HUDEP-2 (cell line): ENCODE results near the gene DBNL.

ENCODE experiments used
- DNase-seq, 76 experiments: peaks; one replicate each; lab custom pipeline; 2025; ENCODE audit not compliant: unreplicated experiment in 76 of 76; lab: John Stamatoyannopoulos, UW

The DBNL gene

DNA sequence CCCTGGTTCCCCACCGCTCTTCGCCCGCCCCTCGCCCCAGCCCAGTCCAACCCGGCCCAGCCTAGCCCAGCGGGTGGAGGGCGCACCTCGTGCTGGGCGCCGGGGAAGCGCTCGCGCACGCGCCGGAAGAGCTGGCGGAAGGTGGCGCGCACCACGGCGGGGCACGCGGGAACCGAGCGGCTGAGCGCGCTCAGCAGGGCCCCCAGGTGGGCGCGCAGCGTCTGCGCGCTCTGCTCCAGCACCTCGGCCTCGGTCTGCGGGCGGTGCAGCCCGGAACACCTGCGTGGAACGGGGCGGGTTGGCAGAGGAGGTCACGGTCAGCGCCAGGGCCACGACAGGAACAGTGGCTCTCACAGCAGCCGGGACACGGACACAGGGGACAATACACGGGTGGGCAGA, 4.0 kb upstream of the DBNL start:
- peak in 28 of 76 experiments; percentile 6 to 47 (median 24) for DNase-seq

DNA sequence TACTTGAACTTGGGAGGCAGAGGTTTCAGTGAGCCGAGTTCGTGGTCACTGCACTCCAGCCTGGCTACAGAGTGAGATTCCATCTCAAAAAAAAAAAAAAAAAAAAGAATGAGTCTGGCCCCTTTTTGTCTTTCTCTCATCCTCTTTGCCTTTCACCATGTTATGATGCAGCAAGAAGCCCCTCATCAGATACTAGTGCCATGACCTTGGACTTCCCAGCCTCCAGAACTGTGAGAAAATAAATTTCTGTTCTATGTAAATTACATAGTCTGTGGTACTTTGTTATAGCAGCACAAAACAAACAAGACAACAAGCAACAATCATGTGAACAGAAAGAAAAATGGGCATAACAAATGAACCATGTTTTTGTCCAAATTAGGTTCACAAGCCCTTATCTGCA, 2.3 kb upstream of the DBNL start:
- no peak for DNase-seq

DNA sequence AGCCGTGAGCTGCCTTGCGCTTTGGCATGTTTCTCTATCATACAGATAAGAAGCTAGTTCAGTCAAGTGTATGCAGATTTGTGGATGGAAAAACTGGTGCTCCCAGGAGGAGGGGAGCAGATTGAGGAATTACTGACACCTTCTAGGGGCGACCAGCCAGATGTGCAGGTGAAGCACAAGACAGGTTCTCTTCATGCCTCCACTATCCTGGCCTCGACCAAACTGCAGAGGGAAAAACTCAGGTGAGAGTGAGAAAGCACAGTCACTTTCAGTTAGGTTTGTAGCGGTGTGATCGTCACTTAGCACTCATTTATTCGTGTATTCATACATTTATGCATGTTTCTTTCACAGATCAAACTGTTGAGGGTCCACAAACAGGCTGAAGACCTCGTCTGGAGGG, 600 bp upstream of the DBNL start:
- DNase-seq, result no peak

DNA sequence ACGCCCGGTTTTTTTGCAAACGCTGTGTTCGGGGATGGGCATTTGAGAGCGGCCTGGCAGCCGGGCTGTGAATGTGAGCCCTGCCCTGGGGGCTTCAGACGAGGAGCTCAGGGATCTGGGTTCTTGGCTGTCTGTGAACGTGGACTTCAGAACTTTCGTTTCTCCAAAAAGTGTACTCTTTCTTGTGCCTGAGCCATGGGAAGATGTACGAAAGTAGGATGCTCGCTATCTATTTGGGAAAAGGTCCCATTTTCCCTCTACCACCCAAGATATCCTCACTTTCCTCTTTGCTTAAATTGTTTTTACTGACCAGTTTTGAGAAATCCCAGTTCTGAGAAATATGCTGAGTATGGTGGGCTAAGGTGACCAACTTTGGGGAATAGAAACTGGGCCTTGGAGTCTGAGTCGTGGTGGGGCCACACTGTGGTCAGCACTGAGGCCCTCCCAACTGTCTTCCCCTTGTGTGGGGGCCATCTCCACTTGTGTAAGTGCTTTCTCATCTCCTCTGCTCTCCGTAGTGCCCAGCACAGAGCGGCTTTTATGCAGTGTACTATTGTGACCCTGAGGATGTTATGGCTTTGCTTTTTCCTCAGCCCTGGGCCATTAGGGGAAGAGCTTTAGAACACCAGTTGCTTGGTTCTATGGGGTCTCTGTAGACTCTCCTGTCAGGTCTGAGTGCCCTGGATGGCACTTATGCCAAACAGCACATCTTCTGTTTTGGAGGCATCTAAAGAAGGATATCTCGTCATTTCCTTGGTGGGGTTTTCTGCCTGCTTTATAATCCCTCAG, 918 bp downstream of the DBNL start:
- peak in 8 of 76 experiments; percentile 15 to 31 (median 26) for DNase-seq

DNA sequence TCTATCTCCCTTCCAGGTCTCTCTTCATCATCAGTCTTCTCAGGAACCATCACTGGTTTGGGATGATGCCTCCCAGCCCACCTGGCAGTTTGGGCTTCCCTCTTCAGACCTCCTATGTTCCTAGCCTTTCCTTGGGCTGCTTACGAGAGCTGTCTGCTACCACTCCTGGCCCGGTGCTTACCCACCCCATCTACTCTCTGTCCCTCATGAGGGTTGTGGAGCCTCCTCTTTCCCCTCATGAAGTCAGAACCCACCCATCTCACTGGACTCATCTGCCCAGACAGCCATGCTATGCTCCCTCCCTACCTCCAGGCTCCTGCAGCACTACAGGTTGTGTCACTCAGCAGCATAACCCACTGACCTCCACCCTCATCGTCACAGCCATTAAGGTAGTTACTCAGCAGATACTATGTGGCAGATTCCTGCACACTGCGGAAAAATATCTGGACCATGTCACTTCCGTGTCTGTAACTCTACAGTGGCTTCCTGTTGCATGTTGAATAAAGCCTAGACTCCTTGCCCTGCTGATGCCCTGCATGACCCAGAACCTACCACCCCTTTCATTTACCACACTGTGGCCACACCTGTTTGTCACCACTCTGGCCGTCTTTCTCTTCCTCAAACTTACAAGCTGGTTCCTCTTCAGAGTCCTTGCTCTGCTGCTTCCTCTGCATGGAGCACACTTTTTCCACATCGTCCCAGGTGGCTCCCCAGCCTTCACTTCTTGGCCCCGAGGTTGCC, 2.0 kb downstream of the DBNL start:
- DNase-seq, result no peak

DNA sequence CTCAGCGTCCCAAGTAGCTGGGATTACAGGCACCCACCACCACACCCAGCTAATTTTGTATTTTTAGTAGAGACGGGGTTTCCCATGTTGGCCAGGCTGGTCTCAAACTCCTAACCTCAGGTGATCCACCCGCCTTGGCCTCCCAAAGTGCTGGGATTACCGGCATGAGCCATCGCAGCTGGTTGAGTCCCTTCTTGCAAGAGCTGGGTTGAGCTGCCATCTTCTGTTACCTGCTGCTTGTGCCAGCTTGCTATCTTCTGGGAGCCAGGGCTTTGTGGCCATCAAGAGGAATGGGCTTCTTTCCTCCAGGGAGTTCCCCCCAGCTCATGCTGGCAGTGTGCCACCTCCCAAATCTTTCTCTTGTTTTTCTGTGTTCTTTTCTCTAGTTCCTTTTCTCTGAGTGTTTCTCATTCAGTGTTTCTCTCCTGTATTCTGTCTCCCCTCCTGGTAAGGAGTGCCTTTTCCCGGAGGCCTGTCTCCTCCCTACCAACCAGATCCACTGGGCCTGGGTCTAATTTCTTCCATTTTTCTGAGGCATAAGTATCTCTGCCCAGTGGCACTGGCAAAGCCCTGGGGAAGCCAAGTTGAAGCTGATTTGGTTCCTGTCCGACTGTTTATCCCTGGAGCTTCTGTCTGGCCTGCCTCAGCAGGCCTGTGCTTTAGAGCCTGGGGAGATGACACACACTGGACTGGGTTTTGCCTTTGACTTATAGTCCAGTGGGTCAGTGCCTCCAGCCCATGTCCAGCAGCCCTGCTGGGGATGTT, 3.7 kb downstream of the DBNL start:
- DNase-seq, result no peak

DNA sequence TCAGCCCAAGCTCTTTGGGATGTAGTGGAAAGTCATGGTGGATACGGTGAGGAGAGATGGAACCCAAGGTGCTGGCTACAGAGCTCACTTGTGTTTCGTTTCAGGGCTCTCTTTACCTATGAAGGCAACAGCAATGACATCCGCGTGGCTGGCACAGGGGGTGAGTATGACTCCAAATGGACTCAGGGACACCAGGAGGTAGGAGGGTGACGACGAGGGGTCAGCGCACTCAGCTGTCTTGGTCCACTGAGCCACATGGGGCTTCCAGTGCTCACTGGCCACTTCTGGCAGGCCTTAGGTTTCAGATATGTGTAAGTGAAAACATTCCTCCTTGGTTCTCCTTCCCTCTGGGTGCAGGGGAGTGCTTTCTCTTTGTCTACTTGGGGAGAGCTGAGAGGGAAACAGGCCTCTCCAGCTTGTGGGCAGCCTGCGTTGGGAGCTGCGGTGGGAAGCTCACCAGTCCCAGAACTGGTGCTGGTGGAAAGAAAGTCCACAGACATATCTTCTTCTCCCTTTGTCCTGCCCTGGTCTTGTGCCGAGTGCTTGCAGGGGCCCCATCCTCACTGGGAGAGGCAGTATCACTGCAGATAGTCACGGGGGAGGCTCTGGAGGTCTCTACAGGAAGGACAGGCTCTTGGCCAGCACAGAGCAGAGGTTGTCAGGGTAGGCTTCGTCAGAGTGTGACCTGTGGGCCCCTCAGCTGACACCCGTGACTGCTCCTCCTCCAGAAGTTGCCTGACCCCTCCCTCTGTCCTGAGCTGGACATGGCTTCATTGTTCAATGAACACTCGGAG, 5.8 kb downstream of the DBNL start:
- DNase-seq, result no peak

DNA sequence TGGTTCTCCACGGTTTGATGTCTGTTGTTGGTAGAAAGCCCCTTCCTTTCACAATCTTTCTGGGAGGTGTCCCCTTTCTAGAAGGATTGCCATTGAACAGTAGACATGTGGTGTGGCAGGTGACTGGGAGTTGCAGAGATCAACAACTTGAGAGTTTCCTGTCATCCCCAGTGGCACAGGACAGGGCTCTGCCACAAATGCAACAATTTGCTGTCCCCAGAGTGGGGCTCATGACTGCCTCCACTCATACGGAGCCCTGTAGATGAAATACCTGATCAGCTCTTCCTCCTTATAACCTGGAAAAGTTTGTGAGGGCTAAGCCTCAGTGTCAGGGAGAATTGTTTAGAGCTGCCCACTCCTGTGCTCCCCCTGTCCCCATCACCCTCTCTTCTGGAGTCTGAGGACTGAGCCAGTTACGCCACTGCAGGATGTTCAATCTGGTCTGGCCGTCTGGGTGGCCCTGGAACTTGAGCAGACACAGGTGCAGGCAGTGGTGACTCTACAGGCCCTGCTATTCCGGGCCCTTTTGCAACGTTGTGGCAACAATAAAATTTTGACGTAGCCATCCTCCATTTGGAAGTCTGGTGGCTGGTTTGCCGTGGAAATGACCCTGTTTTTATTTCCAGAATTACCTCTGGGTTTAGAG, 6.5 kb downstream of the DBNL start:
- DNase-seq, result no peak

DNA sequence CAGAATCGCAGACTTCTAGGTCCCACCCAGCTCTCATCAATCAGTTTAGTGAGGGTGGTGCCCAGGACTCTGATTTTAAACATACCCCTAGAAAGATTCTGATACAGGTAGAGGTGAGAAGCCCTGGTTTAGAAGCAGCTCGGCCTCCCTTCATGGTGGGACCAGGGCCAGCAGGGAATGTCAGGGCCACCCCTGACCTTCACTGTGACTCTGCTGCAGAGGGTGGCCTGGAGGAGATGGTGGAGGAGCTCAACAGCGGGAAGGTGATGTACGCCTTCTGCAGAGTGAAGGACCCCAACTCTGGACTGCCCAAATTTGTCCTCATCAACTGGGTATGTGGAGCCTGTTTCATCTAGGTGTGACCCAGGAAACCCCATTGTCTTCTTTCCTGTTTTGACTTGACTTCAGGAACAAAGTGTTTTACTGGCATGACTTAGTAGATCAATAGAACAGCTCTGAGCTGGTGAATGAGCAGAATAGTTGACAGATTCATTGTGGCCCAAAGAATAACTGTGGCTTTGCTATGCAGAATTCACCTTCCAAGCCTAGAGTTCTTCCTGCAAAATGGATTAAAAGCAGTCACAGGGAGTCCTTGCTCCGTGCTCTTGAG, 7.2 kb downstream of the DBNL start:
- DNase-seq, result no peak

DNA sequence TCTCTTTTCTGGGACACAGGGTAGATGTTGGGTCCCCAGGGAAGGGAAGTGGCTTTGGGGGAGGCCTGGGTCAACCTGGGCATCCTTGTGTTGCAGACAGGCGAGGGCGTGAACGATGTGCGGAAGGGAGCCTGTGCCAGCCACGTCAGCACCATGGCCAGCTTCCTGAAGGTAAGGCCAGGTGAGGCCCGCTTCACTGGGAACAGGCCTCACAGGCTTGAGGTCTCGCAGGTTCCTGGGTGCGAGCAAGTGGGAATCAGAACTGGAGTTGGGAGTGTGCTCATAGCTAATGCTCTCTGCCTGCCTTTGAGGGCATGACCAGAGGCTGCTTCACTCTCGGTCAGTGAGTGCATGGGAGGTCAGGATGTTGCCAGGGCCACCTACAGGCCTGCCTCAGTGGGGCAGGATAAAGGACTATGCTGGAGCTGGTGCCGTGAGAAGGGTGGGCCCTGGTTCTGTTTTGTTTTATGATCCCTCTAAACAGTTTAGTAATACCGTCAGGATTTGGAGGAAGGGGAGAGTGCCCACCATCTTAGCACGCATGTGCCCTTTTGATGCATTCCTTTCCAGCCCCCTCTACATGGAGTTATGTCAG, 8.4 kb downstream of the DBNL start:
- no peak for DNase-seq

DNA sequence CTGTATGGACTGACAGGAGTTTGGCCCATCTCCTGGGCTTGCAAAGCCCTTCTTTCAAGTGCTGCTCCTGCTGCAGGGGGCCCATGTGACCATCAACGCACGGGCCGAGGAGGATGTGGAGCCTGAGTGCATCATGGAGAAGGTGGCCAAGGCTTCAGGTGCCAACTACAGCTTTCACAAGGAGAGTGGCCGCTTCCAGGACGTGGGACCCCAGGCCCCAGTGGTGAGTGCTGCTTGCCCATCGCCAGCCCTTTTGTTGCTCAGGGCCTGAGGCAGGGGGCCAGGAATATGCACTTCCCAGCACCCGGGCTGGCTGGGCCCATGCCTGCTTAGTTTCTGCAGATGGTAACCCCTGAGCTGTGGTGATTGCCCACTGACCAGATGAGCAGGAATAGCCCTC, 12.2 kb downstream of the DBNL start:
- DNase-seq, result no peak

DNA sequence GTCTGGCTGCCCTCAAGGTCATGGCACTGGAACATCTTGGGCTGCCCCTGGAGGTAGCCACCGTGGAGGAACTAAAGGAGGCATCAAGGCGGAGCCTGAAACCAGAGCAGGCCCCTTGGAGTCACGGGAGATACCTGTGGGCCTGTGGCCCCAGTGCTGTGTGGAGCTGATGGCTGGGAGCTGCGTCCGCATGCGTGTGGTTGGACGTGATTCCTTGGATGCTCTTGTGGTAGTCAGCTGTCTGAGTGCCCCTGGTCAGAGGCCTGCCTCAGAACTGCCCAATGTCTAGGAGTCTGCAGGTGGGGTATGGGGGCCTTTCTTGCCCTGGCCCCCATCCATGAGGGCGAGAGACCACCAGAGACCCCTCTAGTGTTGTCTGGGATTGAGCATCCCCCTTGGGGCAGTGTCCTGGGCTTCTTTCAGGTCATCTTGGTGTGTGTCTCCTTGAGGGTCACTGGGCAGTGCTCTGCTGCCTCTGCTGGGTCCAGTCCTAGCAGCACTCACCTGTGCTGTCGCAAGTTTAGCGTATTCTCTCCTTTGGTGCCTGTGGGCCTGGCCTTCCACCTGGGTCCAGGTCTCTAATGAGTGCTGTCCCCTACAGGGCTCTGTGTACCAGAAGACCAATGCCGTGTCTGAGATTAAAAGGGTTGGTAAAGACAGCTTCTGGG, 12.8 kb downstream of the DBNL start:
- no peak for DNase-seq

DNA sequence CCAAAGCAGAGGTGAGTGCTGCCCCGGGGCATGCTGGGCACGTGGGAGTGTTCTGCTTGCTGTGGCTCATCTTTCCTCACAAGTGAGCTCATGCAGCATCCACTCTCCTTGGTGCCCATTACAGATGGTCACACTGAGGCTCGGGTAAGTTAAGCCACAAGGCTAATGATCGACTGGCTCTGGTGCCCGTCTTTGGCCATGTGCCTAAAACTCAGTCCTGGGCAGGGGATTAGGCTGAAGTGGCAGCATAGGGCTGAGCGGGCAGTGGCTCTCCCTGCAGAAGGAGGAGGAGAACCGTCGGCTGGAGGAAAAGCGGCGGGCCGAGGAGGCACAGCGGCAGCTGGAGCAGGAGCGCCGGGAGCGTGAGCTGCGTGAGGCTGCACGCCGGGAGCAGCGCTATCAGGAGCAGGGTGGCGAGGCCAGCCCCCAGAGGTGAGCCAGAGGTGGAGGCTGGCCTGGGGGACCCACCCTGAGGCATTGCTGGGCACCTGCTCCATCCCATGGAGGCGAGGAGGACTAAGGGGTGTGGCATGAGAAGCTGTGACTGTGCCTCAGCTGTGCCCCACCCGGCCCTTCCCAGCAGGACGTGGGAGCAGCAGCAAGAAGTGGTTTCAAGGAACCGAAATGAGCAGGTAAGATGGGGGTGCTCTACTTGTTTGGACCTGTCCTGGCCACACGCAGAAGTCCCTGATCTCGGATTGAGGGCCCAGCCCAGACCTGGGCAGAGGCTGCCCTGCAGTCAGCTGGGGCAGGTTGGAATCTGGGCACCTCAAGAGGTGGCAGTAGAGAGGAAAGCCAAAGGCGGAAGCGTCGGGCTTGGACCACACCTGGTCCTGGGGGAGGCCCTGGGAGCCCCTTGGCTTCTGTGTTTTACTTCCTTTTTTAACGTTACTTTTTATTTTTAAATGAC, 13.6 kb downstream of the DBNL start:
- DNase-seq, result no peak

DNA sequence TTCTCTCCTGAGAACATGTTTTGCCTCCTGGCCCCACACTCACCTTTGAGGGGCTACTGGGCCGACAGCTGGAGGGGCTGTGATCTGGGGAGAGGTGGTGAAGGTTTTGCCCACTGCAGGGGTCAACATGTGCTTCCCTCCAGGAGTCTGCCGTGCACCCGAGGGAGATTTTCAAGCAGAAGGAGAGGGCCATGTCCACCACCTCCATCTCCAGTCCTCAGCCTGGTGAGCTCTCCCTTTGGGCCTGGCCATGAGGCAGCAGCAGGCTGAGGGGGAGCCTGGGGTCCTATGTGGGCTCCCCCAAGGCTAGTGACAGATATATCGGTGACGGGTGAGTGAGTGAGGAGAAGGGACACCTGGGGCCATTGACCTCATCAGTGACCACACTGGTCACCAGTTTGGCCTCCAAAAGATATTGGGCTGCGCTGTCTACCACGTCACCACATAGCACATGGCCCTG, 14.3 kb downstream of the DBNL start:
- no peak for DNase-seq

DNA sequence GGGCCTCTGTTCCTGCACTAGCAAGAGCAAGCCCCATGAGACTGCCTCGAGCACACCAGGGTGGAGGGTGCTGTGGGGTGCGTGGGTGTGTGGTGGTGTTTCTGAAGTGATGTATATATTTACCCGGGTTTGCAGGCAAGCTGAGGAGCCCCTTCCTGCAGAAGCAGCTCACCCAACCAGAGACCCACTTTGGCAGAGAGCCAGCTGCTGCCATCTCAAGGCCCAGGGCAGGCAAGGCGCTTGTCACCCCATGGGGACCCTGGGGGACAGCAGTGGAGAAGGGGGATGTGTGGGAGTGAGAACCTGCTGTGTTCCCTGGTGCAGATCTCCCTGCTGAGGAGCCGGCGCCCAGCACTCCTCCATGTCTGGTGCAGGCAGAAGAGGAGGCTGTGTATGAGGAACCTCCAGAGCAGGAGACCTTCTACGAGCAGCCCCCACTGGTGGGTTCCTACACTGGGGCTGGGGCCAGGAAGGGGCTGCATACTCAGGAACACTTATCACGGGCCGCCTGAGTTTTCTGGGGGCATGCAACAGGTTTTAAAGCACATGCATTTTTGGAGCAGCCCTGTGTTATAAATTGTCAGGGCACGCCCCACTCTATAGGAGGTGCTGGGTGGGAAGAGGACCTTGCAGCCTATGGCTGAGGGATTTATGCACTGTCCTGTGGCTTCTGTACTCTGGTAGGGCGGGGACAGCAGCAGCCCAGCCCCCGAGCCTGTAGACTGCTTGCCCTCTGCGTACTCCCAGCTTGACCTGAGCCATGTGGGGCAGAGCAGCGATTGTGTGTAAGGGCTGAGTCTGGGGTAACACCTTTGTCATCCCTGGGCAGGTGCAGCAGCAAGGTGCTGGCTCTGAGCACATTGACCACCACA, 15.0 kb downstream of the DBNL start:
- no peak for DNase-seq

DNA sequence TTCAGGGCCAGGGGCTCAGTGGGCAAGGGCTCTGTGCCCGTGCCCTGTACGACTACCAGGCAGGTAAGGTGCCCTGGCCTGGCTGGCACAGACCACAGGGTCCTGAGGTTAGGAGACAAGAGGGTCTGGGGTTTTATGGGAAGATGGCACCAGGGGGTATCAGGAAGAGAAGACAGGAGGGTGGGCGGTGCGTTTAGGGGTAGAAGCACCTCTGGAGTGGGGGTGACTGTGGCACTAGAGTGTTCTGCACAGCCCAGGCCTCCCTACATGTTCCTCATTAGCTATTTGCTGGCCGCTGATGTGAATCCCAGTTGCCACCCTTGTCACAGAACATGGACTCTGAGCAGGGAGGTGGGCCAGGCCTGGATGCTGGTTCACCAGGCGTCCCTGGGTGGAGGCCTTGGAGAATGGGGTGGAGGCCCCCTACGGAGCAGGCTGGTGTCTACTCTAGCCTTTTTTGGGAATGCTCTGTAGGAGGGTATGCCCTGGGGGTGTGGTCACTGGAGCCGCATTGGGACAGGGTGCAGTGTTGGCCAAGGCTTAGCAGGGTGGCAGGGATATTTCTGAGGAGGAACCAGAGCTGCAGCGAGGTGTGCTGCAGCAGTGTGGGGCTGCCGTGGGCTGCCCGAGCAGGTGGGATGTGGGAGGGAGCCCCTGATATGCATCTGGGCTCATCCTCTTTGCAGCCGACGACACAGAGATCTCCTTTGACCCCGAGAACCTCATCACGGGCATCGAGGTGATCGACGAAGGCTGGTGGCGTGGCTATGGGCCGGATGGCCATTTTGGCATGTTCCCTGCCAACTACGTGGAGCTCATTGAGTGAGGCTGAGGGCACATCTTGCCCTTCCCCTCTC, 15.8 kb downstream of the DBNL start:
- DNase-seq, result no peak
